WTC11 (cell line): ENCODE data around the gene TVP23C.

Experiments used
- CTCF ChIP-seq: fragments of 200-600 bp; IDR thresholded peaks from 2 replicates; pipeline ENCODE4 v1.8.0; 2022; ENCODE audit warnings: antibody characterized with exemption
- JUN ChIP-seq: sonication (generic); formaldehyde crosslinking; IDR thresholded peaks from 2 replicates; pipeline ENCODE4 v1.8.0; 2023; ENCODE audit warnings: mild to moderate bottlenecking, missing genetic modification reagents
- KAT7 ChIP-seq: sonication (generic); formaldehyde crosslinking; IDR thresholded peaks from 2 replicates; pipeline ENCODE4 v1.8.1; 2023; ENCODE audit warnings: missing genetic modification reagents, mild to moderate bottlenecking, borderline replicate concordance
- MYBL2 ChIP-seq: sonication (generic); formaldehyde crosslinking; IDR thresholded peaks from 2 replicates; pipeline ENCODE4 v1.8.1; 2023; ENCODE audit warnings: mild to moderate bottlenecking, moderate library complexity, missing genetic modification reagents
- NFE2L1 ChIP-seq: sonication (generic); formaldehyde crosslinking; IDR thresholded peaks from 2 replicates; pipeline ENCODE4 v1.8.1; 2023; ENCODE audit warnings: missing genetic modification reagents
- NFYB ChIP-seq: sonication (generic); formaldehyde crosslinking; conservative IDR thresholded peaks from 2 replicates; pipeline ENCODE4 v1.8.0; 2022; ENCODE audit warnings: low read depth, missing genetic modification reagents
- TEAD4 ChIP-seq: sonication (generic); formaldehyde crosslinking; IDR thresholded peaks from 2 replicates; pipeline ENCODE4 v1.8.0; 2022; ENCODE audit warnings: mild to moderate bottlenecking, missing genetic modification reagents
- USF1 ChIP-seq: sonication (generic); formaldehyde crosslinking; IDR thresholded peaks from 2 replicates; pipeline ENCODE4 v1.8.0; 2022; ENCODE audit warnings: mild to moderate bottlenecking, missing genetic modification reagents
- ZNF121 ChIP-seq: sonication (generic); formaldehyde crosslinking; IDR thresholded peaks from 2 replicates; pipeline ENCODE4 v1.8.0; 2023; ENCODE audit warnings: missing genetic modification reagents
- TF ChIP-seq, protein P1 (sequence below): sonication (generic); formaldehyde crosslinking; IDR thresholded peaks from 2 replicates; pipeline ENCODE4 v1.8.1; 2023; ENCODE audit warnings: mild to moderate bottlenecking, missing genetic modification reagents, moderate library complexity

GRCh38 chr17:15468126-15468525 is 95.2 kb downstream of the TVP23C start:
- TF ChIP-seq CTCF (no peak), KAT7 (CRISPR knock-in tag) (no peak), JUN (CRISPR knock-in tag) (no peak), NFYB (CRISPR knock-in tag) (no peak), ZNF121 (CRISPR knock-in tag) (no peak), USF1 (no peak), NFE2L1 (CRISPR knock-in tag) (no peak), MYBL2 (CRISPR knock-in tag) (no peak), TEAD4 (CRISPR knock-in tag) (no peak)
- TF ChIP-seq, protein P1, sequence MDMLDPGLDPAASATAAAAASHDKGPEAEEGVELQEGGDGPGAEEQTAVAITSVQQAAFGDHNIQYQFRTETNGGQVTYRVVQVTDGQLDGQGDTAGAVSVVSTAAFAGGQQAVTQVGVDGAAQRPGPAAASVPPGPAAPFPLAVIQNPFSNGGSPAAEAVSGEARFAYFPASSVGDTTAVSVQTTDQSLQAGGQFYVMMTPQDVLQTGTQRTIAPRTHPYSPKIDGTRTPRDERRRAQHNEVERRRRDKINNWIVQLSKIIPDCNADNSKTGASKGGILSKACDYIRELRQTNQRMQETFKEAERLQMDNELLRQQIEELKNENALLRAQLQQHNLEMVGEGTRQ (CRISPR knock-in tag): no peak
